Astrocyte (in vitro differentiated cells and primary cell): ENCODE measurements around the gene CHRNA5.

ENCODE experiments used
- EZH2 ChIP-seq: IDR thresholded peaks from 2 replicates; pipeline ENCODE4 v1.6.1; 2012; ENCODE audit warnings: mild to moderate bottlenecking, low read length, inconsistent platforms; ENCODE audit not compliant: insufficient read depth
- TF ChIP-seq, protein P1 (sequence below): IDR thresholded peaks from 2 replicates; pipeline ENCODE4 v1.5.1; 2011; ENCODE audit warnings: low read depth, mild to moderate bottlenecking, inconsistent platforms, low read length, moderate library complexity; ENCODE audit not compliant: insufficient read depth

DNA sequence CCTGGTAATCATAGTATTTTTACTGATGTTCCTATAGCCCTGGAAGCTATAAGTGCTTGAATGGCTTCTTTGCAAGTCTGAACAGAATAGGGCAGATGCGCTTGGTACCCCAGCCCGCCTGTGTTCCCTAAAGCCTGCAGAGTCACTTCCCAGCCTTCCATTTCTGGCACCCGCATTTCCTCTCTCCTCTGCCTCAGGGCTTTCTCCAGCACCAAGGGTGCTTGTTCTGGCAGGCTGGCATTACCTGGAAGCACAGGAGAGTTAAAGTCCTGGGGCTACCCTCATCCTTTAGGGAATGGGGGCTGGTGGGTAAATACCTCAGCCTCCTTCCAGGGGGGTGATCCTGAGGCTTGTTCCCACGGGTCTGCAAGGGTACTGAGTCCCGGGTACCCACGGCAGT is 62.9 kb downstream of the CHRNA5 start:
- TF ChIP-seq, protein P1, sequence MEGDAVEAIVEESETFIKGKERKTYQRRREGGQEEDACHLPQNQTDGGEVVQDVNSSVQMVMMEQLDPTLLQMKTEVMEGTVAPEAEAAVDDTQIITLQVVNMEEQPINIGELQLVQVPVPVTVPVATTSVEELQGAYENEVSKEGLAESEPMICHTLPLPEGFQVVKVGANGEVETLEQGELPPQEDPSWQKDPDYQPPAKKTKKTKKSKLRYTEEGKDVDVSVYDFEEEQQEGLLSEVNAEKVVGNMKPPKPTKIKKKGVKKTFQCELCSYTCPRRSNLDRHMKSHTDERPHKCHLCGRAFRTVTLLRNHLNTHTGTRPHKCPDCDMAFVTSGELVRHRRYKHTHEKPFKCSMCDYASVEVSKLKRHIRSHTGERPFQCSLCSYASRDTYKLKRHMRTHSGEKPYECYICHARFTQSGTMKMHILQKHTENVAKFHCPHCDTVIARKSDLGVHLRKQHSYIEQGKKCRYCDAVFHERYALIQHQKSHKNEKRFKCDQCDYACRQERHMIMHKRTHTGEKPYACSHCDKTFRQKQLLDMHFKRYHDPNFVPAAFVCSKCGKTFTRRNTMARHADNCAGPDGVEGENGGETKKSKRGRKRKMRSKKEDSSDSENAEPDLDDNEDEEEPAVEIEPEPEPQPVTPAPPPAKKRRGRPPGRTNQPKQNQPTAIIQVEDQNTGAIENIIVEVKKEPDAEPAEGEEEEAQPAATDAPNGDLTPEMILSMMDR = no peak
- no peak for TF ChIP-seq EZH2
